B cell (primary cell): ENCODE measurements around the gene CENPP.

Source experiments
- CTCF ChIP-seq: fragments of 200-600 bp; IDR thresholded peaks from one replicate; pipeline ENCODE4 v1.8.0; 2022; ENCODE audit warnings: antibody characterized with exemption, mild to moderate bottlenecking
- EZH2 ChIP-seq: IDR thresholded peaks from 2 replicates; pipeline ENCODE4 v1.6.1; 2012; ENCODE audit warnings: borderline replicate concordance, low read depth, mild to moderate bottlenecking, moderate library complexity, low read length; ENCODE audit not compliant: insufficient read depth, poor library complexity, severe bottlenecking

- no peak for TF ChIP-seq CTCF
- TF ChIP-seq EZH2: no peak
Observed at GRCh38 chr9:92626484-92626883, 300.7 kb downstream of the CENPP start.
